ENCODE measurements around the gene ELK4.

- TF ChIP-seq AFF4 (CRISPR knock-in tag; IDR thresholded peaks at IDR 0.05; ENCODE audit: borderline replicate concordance), result 0 out of 2 replicates have a peak, but pooled peaks have one; percentile 27
- no peak for TF ChIP-seq CTCF (IDR thresholded peaks at IDR 0.05)
- no peak for TF ChIP-seq E2F1 (CRISPR knock-in tag; IDR thresholded peaks at IDR 0.05)
- no peak for TF ChIP-seq USF2 (CRISPR knock-in tag; IDR thresholded peaks at IDR 0.05)
- no peak for TF ChIP-seq E2F4 (CRISPR knock-in tag; IDR thresholded peaks at IDR 0.05; ENCODE audit: borderline replicate concordance, low read depth)
- TF ChIP-seq HMGXB4 (CRISPR knock-in tag; IDR thresholded peaks at IDR 0.05), result peak; percentile 77; the same call in 1 of the 2 replicates
- TF ChIP-seq ATF1 (CRISPR knock-in tag; IDR thresholded peaks at IDR 0.05), result no peak; the same call in 1 of the 2 replicates
- no peak for TF ChIP-seq NR2C2 (CRISPR knock-in tag; IDR thresholded peaks at IDR 0.05)
- no peak for TF ChIP-seq ZNF263 (CRISPR knock-in tag; IDR thresholded peaks at IDR 0.05; ENCODE audit: low read depth)
- no peak for TF ChIP-seq ATF3 (CRISPR knock-in tag; conservative IDR thresholded peaks at IDR 0.05)
- no peak for TF ChIP-seq RELA (CRISPR knock-in tag; IDR thresholded peaks at IDR 0.05; ENCODE audit: borderline replicate concordance)
- TF ChIP-seq PRRX2 (CRISPR knock-in tag; IDR thresholded peaks at IDR 0.05), result no peak
- peak; percentile 69 for TF ChIP-seq FOXK1 (CRISPR knock-in tag; IDR thresholded peaks at IDR 0.05)
Measured at GRCh38 chr1:205631768-205632668, at the start of gene ELK4.

Measured in WTC11 (cell line).